NCI-H1436 treated with DMSO at 0.1 percent for 48 hours (cell line): ENCODE data around the gene DTHD1.

Experiments
- DNase-seq: peaks from one replicate; lab custom pipeline; 2025; lab: John Stamatoyannopoulos, UW

The DTHD1 gene

DNA sequence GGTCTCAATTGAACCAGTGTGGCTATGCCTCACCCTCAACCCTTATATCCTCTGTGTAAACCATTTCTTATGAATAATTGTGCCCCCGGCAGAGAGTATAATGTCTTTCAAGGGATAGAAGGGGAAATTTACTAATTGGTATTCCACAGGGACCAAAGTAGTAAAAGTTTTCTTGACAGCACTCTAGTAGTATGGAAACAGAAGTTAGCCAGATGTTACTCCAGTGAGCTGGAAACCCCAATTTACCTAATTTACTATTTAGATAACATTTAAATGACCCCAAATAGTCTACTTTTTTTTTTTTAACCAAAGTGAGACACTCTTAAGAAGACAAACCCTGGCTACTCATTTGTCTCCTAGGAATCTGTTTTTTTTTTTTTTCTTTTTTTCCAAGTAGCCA is 32.3 kb downstream of the DTHD1 start:
- DNase-seq: no peak

DNA sequence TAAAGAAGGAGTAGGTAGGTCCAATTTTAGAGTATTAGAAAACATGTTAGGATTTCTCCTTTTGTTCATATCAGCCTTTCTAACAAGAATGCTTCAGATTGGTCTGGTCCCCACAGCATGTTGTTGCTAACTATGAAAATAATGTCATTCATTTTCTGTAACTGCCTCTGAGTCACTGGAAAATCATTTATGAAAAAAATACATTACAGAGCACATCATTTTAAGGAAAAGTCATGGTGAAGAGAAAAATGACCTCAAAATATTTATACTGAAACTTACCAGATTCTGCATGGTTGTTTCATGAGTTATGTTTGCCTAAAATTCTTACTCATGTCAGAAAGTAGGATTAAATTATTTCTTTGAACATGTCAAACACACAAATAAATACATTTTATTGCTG is 35.2 kb downstream of the DTHD1 start:
- no peak for DNase-seq

DNA sequence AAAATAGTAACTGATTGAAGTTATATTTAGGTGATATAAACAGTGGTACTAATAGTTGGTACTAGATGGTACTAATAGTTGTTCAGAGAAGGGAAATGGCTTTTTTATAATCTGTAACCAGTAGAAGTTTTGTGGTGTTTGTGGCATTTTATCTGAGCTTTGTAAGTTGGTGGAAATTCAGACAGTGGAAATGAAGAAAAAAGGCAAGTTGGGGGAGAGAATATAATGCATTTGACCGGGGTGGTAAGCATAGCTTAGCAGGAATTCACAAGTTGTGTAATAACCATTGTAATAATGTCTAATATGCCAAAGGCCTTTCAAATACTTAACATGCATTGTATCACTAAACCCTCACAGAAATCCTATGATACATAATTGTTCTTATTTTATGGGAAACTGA is 36.3 kb downstream of the DTHD1 start:
- no peak for DNase-seq

DNA sequence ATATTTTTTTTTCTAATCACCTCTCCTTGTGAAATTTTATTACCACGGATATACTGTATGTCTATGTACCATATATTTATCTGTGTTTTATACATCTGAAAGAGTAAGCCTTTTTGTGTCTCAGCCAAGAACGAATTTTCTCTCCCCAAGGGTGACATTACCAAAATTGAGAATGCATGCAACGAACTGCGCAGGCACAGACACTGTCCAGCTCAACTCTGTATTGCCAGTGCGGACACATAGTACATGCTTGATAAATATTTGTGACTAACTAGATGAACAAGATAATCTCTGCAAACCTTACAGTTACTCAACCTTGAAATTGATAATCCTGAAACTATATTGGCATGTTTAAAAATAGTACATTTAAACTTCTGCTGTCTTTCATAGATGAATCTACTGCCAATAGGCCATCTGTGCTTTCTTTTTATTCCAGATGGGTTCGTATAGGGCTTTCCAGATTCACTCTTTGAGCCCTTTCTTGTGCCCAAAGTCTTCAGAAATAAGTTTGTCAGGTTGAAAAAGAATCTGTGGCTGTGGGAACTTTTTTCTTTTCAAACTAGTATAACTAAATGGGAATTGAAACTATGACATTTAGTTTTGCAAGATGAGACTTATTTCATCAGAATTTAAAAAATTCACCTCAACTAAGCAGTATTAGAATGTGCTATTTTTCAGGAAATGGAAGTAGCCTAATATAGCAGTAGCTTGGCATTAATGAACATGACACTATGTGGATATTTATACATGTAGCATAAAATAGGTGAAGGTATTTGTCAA is 38.9 kb downstream of the DTHD1 start:
- DNase-seq: no peak

DNA sequence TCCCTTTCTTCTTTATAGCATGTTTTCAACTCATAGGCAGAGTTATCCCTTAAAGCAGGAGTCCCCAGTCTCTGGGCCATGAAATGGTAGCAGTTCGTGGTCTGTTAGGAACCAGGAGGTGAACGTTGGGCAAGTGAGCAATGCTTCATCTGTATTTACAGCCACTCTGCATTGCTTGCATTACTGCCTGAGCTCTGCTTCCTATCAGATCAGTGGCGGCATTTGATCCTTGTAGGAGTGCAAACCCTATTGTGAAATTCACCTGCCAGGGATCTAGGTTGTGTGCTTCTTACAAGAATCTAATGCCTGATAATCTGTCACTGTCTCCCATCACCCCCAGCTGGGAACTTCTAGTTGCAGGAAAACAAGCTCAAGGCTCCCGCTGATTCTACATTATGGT is 39.8 kb downstream of the DTHD1 start:
- DNase-seq: no peak

DNA sequence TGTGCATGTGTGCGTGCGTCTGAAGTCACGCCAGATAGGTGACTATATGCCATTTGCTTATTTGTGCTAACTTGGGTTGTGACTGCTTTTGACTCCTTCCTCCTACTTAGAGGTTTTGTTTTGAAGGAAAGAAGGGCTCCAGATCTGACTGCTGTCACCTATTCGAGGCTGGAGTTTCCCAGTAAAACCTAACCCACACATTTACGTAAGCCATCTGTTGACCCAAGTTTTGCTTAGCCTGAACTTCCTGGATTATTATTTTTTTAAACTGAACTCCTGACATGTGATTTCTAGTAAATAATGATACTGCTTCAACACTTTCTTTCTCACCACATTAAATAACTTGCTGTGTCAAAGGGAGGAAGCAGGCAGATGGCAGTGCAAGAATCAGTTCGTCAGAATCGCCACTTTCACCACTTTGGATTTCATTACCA is 41.5 kb downstream of the DTHD1 start:
- DNase-seq: no peak

DNA sequence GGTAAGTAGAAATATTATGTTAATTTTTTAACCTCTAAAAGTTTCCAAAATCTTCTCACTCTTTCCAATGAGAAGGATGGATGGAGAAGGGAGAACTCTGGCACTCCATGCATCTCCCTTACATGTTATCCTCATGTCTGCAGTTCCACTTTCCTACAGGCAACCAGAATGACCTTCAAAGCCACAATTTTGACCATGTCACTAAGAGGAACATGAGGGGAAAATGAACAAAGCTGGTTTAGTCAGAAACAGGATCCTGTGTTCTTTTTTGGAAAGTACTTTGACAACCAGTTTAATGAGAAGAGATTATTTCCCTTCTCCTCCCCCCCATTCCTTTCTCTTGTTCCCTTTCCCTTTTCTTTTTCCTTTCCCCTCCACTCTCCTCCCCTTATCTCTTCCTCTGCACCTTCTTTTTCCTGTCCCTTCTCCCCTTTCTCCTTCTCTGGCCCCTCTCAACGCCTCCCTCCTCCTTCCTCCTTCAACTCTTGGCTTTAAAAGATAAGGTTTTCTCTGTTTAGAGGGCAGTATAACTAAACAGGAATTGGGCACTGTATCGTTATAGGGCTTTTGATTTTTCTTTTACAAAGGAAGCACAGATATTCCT is 42.5 kb downstream of the DTHD1 start:
- DNase-seq: no peak

DNA sequence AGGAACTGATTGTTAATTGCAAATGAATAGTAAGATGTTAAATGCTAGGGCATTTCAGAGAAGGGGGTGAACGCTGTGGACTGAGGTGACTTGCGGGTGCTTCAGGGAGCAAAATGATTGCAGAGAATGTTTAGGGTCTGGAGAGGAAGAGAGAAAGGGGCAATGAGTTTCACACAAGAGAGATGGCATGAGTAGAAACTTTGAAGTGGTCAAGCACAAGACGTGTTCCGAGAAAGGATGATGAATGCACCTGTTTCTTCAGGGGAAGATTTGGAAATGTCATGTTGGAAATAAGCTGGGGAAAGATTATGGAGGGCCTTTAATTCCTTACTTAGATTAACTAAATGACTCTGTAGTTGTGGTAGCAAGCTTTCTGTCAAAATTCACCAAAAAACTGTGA is 43.4 kb downstream of the DTHD1 start:
- no peak for DNase-seq

DNA sequence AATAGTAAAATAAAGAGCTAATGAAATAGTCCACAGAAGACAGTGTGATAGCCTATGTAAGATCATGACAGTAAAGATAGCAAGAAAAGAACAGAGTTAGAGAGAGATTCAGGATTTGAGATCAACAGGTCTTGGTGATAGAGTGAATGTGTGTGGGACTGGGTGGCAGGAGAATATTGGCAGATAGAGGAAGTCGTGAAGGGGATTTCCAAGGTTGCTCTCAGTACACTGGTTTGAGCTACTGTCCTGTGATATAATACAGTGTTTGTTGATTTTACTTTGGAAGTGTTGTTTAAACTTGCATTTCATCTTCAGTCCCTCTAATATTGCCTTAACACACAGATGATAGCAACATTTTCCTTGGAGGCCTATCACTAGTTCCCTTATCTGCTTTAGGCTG is 44.1 kb downstream of the DTHD1 start:
- no peak for DNase-seq

DNA sequence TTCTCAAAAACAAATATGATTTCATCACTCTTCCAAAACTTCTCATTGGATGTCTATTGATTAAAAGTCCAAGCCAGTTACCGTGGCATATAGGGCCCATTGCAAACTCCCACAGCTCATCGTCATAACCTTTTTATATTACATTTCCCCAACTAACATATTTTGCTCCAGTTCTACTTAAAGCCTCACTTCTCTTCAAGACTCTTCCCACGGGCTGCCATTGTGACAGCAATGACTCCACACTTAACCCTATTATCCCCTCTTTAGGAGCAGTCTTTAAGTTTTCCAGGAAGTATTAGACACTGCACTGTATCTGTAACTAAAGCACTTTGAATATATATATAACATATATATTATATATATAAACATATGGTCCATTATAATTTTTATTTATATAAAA is 44.5 kb downstream of the DTHD1 start:
- DNase-seq: no peak

DNA sequence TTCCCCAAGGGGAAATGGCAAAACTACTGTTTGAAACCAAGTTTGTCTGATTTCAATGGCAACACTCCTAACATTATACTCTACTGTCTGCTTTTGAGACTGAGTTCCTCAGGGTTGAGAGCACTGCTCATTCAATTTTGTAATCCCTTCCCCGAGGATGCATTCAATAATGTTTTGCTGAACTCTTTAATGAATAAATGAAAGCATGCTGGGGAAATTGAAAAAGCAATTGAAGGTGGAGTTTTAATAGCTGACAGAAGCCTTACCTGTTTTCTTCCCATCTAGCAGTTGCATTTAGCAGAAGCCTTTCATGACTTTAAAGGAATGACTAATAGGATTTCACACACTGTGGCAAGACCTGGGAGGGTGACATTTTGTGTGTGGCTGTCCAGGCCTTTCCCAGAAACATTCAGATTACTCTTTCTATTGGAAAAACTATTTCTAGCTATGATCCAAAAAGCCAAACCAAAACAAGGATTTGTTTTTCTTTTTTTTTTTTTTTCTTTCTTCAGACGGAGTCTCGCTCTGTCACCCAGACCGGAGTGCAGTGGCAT is 45.1 kb downstream of the DTHD1 start:
- DNase-seq: no peak

DNA sequence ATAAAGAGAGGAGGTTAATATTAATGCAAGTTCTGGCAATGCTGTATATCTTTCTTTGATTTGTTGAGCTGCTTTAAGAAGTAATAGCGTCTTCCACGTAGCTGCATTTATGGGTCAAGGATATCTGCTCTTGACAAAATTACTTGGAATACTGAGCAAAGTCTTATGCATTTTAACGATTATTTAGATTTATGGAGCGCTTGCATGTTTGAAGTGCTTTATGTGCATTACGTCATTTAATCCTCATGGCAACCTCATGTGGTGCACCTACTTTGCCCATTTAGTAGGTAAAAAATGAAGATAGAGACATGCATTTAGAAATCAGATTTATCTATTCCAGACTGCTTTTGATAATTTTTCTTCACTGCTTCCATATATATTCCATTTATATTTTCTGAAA is 46.0 kb downstream of the DTHD1 start:
- DNase-seq: no peak

DNA sequence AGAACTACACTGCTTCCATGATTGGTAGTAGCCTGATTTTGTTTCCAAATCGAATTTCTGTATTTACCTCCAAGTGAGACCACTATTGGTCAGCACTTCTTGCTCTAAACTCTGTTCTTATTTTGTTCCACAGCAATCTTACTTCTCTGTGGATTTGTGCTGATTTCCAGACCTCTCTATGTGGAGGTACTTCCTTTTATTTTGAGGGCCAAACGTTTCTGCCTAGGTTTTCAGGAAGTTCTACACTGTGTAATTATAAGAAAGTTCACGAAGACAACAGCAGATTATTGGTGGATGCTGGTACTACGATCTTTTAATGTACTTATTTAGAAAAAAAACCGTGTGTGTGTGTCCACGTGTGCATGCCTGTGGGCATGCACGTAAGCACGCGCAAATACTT is 46.7 kb downstream of the DTHD1 start:
- DNase-seq: no peak

DNA sequence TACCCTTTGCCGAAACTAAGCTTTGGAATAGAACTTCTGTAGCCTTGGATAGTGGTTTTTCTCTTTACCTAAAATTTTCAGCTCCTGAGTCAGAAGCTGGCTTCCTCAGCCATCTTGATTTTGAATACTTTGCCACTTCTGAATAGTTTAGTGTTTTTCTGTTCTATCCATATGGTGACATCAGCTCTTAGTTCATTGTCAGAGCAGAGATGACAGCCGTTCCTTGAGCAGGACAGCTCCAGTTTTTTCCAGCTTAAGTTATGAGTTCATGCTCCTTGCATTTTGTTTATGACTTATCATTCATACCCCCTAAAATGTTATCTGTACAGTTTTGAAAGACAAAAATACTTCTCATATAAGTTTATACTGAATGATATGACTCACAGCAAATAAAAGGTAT is 47.8 kb downstream of the DTHD1 start:
- DNase-seq: no peak

DNA sequence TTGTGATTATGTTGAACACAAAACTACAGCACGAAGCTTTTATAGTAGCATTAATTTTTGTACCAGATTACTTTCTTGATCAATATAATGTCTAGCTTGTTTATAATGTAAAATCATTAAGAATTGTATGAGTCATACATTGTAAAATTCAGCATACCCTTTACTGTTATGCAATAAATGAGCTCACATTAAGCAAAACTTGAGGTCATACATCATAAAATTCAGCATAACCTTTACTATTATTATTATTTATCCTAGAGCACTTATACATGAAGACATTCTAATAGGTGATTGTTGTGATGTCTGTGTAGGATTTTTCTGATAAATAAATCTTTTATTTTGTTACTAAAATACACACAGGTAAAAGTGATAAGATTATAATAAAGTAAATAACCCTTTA is 49.4 kb downstream of the DTHD1 start:
- DNase-seq: no peak

DNA sequence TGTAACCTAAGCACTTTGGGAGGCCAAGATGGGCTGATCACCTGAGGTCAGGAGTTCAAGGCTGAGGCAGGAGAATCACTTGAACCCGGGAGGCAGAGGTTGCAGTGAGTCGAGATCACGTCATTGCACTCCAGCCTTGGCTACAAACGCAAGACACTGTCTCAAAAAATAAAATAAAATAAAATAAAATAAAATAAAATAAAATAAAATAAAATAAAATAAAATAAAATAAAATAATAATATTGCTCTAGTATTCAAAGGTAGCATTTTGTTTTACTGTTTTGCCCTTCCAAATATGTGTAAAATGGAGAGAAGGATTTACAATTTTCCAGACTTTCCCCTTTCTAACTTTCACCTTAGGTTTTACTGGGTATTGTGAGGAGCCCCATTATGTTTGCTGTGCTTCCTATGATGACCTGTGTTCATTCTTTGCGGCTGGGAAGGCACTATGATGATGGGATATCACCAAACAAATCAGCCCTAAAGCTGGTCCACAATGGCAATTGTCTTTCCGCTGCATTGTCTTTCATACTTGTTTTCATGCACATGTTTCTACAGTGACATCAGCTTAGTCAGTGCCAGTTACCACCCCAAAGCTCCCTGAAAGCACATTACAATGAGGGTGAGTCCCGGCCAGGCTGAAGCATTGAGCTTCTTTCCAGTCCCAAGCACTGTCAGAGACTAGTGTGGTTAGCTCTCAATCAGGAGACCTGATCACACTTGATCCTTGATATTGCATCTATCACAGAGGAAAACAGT is 50.8 kb downstream of the DTHD1 start:
- DNase-seq: no peak

DNA sequence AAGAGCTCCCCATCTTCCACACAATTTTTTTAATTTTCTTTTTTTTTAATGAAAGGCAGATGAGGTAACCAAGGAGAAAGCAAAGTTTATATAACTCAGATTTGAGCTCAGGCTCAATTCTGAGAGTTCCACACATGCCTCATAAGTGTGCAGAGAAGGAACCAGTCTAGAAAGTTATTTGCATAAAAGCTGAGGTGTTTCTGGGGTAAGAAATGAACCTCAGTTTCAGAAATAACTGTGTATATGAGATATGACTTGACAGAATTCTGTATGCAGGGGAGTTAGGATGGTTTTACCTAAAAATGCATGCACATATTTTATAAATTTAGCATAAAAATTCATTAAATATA is 51.3 kb downstream of the DTHD1 start:
- no peak for DNase-seq

DNA sequence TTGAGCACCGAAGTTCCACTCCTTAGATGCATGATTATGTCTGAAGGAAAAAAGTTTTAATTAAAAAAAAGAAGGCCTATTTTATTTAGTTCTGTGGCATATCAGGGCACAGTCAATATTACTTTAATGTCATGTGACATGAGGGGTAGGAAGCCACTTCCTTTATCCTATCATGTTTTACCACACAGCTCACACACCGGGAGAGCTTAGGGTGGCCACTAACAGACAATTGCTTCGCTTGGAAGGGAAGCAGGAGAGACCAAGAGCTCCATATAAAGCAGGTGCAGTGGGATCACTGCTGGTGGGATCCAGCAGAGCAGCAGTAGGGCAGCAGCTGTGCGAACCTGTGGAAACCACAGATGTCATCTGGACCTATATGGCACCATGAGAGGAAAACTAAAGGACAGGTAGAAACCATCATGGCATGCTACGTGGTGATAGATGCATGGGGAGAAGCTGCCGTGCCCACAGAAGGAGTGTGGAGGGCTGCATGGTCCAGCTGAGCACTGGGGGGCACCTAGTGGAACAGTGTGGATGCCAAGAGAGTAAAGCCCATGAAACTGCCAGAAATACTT is 52.0 kb downstream of the DTHD1 start:
- no peak for DNase-seq

DNA sequence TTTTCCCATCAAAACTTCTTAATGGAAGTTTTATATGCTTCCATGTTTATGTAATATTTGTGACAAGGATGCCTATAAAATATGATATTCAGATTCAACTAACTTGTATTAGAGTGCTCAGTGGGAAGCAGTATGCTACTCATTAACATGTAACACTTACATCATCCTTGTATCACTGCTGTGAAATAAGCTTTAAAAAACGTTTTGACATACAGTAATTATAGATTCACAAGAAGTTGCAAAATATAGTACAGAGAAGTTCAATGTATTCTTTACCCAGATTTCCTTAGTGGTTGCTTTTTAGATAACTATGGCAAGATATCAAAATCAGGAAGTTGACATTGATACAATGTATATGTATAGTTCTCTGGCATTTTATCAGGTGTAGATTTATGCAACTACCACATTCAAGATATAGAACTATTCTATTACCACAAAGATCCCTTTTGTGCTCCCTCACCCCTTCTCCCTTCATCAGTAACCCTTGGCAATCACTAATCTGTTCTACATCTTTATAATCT is 56.3 kb downstream of the DTHD1 start:
- DNase-seq: no peak

DNA sequence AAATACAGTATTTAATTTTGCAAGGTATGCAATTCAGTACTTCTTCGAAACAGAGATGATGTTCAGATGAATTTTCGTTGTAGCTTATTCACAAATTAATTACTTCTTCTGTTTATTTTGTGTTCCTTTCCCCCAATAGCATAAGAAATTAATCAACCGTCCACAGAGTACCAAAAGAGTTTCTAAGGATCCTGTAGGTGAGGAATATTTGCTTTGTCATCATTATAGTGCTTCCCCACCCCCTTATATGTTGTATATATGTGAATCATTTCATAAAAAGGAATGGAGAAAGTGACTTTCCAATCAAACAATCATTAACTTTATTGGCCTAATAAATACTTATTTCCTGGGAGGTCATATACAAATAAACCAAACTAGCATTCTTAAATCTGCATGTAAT is 57.6 kb downstream of the DTHD1 start:
- no peak for DNase-seq

DNA sequence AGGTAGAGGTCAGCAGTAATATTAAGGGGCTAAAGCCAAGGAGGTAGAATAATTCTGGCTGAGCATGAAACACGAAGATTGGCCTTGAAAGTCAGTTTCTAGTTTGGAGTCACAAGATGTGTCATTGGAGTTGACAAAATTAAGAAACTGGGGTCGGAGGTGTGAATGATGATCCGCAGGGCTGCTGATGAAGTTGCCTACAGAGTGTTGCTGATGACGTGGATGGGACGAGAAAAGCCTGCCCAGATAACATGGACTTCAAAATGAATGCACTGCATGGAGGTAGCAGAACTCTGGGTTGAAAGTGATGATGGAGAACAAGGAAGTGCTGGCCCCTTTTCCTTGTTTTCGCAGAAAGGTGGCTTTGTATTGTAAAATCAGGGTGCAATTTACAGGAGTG is 60.5 kb downstream of the DTHD1 start:
- no peak for DNase-seq

DNA sequence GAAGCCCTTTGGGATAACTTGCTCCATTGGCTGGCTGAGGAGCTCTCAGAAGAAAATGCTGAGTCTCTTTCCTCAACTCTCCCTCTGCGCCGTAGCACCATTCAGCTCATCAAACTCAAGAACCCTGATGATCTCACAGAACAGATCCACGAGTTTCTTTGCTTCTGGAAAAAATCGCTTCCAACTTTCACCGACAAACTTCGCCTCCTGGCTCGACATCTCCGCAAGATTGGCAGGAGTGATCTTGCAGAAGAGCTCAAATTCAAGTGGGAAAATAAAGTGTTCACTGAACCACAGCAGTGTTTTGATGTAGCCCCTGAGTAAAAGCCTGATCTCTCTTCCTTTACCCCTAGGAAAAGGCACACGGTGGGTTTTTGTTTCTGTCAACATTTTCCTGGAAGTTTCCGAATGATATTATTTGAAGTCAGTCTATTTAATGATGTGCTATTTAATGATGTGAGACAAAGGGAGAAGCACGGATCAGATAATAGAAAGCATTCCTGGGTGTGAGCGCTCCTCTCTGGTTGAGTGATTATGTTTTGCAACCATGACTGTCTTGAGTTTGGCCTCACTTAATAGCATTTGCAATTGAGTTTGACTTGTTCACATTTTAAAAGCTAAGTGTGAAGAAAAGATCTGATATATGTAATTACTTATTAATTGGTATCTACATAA is 62.2 kb downstream of the DTHD1 start:
- no peak for DNase-seq
